H1 (cell line): ENCODE results near the gene APOC1. TPM values are rescaled to one million over a fixed set of nuclear protein-coding genes. Genes with fewer than 3 reads are reported as not detected.

ENCODE experiments used
- CTCF ChIA-PET: fragments of 300-600 bp; sonication (Branson Sonifier 250); formaldehyde crosslinking; loops from one replicate; lab custom pipeline; 2021; ENCODE audit not compliant: partially characterized antibody; lab: Charles Lee
- POLR2A ChIA-PET: fragments of 300-600 bp; sonication (Branson Sonifier 250); formaldehyde crosslinking; loops from one replicate; lab custom pipeline; 2021; ENCODE audit warnings: inconsistent platforms; ENCODE audit not compliant: partially characterized antibody; lab: Charles Lee
- DNase-seq, 2 experiments: peaks; one replicate each; pipeline versions ENCODE4 v3.0.0 to v3.0.0-alpha.2; 2010 to 2022; ENCODE audit warnings: low spot score in 2 of 2, low read depth in 1 of 2, mixed read lengths in 1 of 2
- FAIRE-seq: peaks from 2 replicates; lab custom pipeline; 2011; peaks lifted over from hg19 to GRCh38; lab: Jason Lieb, UNC
- H2AFZ ChIP-seq: 2 replicates; pipeline ENCODE4 v1.8.1; 2012; ENCODE audit warnings: low read length, inconsistent platforms
- H2AK5ac ChIP-seq: 2 replicates; pipeline ENCODE4 v1.6.1; 2013; ENCODE audit warnings: low read depth, low read length
- H2BK120ac ChIP-seq: replicated peaks from 2 replicates; pipeline ENCODE3; 2013; ENCODE audit warnings: low read depth, low read length, inconsistent platforms
- H2BK12ac ChIP-seq: 2 replicates; pipeline ENCODE4 v1.6.1; 2013; ENCODE audit warnings: low read depth, low read length
- H2BK15ac ChIP-seq: 2 replicates; pipeline ENCODE4 v1.6.1; 2013; ENCODE audit warnings: low read length
- H2BK20ac ChIP-seq: 2 replicates; pipeline ENCODE4 v1.6.1; 2013; ENCODE audit warnings: low read length
- H2BK5ac ChIP-seq: 2 replicates; pipeline ENCODE4 v1.6.1; 2013; ENCODE audit warnings: low read depth, low read length
- H3K14ac ChIP-seq: 2 replicates; pipeline ENCODE4 v1.6.1; 2013; ENCODE audit warnings: inconsistent platforms; ENCODE audit not compliant: insufficient read length
- H3K18ac ChIP-seq: 2 replicates; pipeline ENCODE4 v1.6.1; 2013; ENCODE audit warnings: low read length; ENCODE audit errors: extremely low read depth
- H3K23ac ChIP-seq: 2 replicates; pipeline ENCODE4 v1.6.1; 2013; ENCODE audit warnings: inconsistent platforms; ENCODE audit not compliant: insufficient read length
- H3K23me2 ChIP-seq: 2 replicates; pipeline ENCODE4 v1.6.1; 2013; ENCODE audit warnings: low read depth, low read length
- H3K27ac ChIP-seq: 2 replicates; pipeline ENCODE4 v1.6.1; 2011; ENCODE audit warnings: low read depth, low read length, inconsistent platforms
- H3K27me3 ChIP-seq, 4 experiments: replicated peaks in 1 of 4; 1 replicate in 1 of 4; 2 replicates in 3 of 4; pipeline versions ENCODE4 v1.6.1 to v1.8.1; 2011 to 2013; ENCODE audit warnings: low read length in 3 of 4, mild to moderate bottlenecking in 3 of 4, inconsistent platforms in 2 of 4, mixed read lengths in 2 of 4, moderate library complexity in 1 of 4; ENCODE audit not compliant: control insufficient read depth in 3 of 4, insufficient read depth in 3 of 4; ENCODE audit errors: extremely low read depth in 1 of 4
- H3K36me3 ChIP-seq, 4 experiments: 2 replicates each; pipeline versions ENCODE4 v1.6.1 to v1.8.1; 2011 to 2013; ENCODE audit warnings: mild to moderate bottlenecking in 4 of 4, low read length in 3 of 4, moderate library complexity in 2 of 4, control low read depth in 1 of 4, inconsistent platforms in 1 of 4; ENCODE audit not compliant: insufficient read depth in 4 of 4, control insufficient read depth in 2 of 4
- H3K4ac ChIP-seq: replicated peaks from 2 replicates; pipeline ENCODE3; 2013; ENCODE audit warnings: low read length, low read depth, mixed read lengths, inconsistent platforms; ENCODE audit not compliant: insufficient read length
- H3K4me1 ChIP-seq, 4 experiments: replicated peaks in 1 of 4; 1 replicate in 1 of 4; 2 replicates in 3 of 4; pipeline versions ENCODE4 v1.6.1 to v1.8.1; 2011 to 2013; ENCODE audit warnings: low read length in 3 of 4, inconsistent platforms in 2 of 4, mixed read lengths in 1 of 4; ENCODE audit not compliant: insufficient read depth in 4 of 4, control insufficient read depth in 3 of 4
- H3K4me2 ChIP-seq, 2 experiments: 2 replicates each; pipeline versions ENCODE4 v1.6.1 to v1.8.1; 2011 to 2013; ENCODE audit warnings: low read depth in 2 of 2, low read length in 2 of 2, control low read depth in 1 of 2, inconsistent platforms in 1 of 2, mild to moderate bottlenecking in 1 of 2; ENCODE audit not compliant: insufficient read depth in 1 of 2
- H3K4me3 ChIP-seq, 4 experiments: fragments of 200-600, 300-600 bp in 1 of 4; sonication (generic), shearing (Covaris generic), sonication (Bioruptor Twin) in 1 of 4; 2 replicates each; pipeline versions ENCODE4 v1.5.1 to v1.8.1; 2011 to 2016; ENCODE audit warnings: low read length in 4 of 4, low read depth in 3 of 4, control low read depth in 2 of 4, inconsistent platforms in 2 of 4, mild to moderate bottlenecking in 2 of 4, mixed read lengths in 1 of 4, moderate library complexity in 1 of 4; ENCODE audit not compliant: insufficient read depth in 2 of 4; ENCODE audit errors: extremely low read depth in 1 of 4
- H3K56ac ChIP-seq: replicated peaks from 2 replicates; pipeline ENCODE3; 2013; ENCODE audit warnings: low read depth, mild to moderate bottlenecking, mixed read lengths, low read length, inconsistent platforms; ENCODE audit not compliant: insufficient read length
- H3K79me1 ChIP-seq: 2 replicates; pipeline ENCODE4 v1.6.1; 2013; ENCODE audit warnings: low read depth, low read length, control low read depth
- H3K79me2 ChIP-seq, 2 experiments: 2 replicates each; pipeline versions ENCODE4 v1.6.1 to v1.8.1; 2012 to 2013; ENCODE audit warnings: low read length in 2 of 2, mild to moderate bottlenecking in 2 of 2, inconsistent platforms in 1 of 2; ENCODE audit not compliant: insufficient read depth in 2 of 2, control insufficient read depth in 1 of 2
- H3K9ac ChIP-seq, 4 experiments: replicated peaks in 1 of 4; 1 replicate in 1 of 4; 2 replicates in 3 of 4; pipeline versions ENCODE4 v1.6.1 to v1.8.1; 2011 to 2013; ENCODE audit warnings: low read depth in 3 of 4, low read length in 3 of 4, control low read depth in 2 of 4, mild to moderate bottlenecking in 2 of 4, moderate library complexity in 2 of 4, inconsistent platforms in 1 of 4; ENCODE audit errors: extremely low read depth in 1 of 4
- H3K9me3 ChIP-seq, 2 experiments: 2 replicates each; pipeline versions ENCODE4 v1.6.1 to v1.8.1; 2012 to 2013; ENCODE audit warnings: mild to moderate bottlenecking in 2 of 2, moderate library complexity in 2 of 2, control low read depth in 1 of 2, inconsistent platforms in 1 of 2, low read depth in 1 of 2, low read length in 1 of 2, mixed read lengths in 1 of 2; ENCODE audit not compliant: insufficient read depth in 2 of 2
- H4K20me1 ChIP-seq, 2 experiments: replicated peaks in 1 of 2; 2 replicates each; pipeline versions ENCODE3 to v1.8.1; 2011 to 2013; ENCODE audit warnings: inconsistent platforms in 2 of 2, low read length in 2 of 2, mild to moderate bottlenecking in 1 of 2; ENCODE audit not compliant: insufficient read depth in 2 of 2, control insufficient read depth in 1 of 2
- H4K5ac ChIP-seq: 2 replicates; pipeline ENCODE4 v1.6.1; 2013; ENCODE audit warnings: low read length, low read depth, mixed read lengths, inconsistent platforms; ENCODE audit not compliant: insufficient read length
- H4K8ac ChIP-seq: 2 replicates; pipeline ENCODE4 v1.8.0; 2013; ENCODE audit warnings: mild to moderate bottlenecking, moderate library complexity, low read length, inconsistent platforms; ENCODE audit not compliant: insufficient read depth; ENCODE audit errors: extremely low read depth
- H4K91ac ChIP-seq: replicated peaks from 2 replicates; pipeline ENCODE3; 2013; ENCODE audit warnings: low read length, mixed read lengths, inconsistent platforms; ENCODE audit not compliant: insufficient read length
- GTF2F1 ChIP-seq: IDR thresholded peaks from 2 replicates; pipeline ENCODE4 v1.6.1; 2012; ENCODE audit warnings: low read depth, low read length, improper control_type of control experiment, borderline replicate concordance
- KDM1A ChIP-seq: fragments of 200-600, 300-600 bp; sonication (generic); IDR thresholded peaks from 2 replicates; pipeline ENCODE4 v1.7.1; 2016; ENCODE audit warnings: mild to moderate bottlenecking, low read length, borderline replicate concordance
- RAD21 ChIP-seq, 2 experiments: IDR thresholded peaks in 1 of 2; conservative IDR thresholded peaks in 1 of 2; 2 replicates each; pipeline ENCODE4 v1.6.1; 2011; ENCODE audit warnings: low read depth in 2 of 2, low read length in 2 of 2, improper control_type of control experiment in 1 of 2, inconsistent platforms in 1 of 2, mild to moderate bottlenecking in 1 of 2, moderate library complexity in 1 of 2
- RNF2 ChIP-seq: fragments of 200-900, 300-1000 bp; sonication (generic); IDR thresholded peaks from 2 replicates; pipeline ENCODE4 v1.7.1; 2016; ENCODE audit warnings: borderline replicate concordance, low read depth, mild to moderate bottlenecking, antibody characterized with exemption, low read length; ENCODE audit not compliant: poor library complexity, severe bottlenecking; ENCODE audit errors: missing control alignments
- SP2 ChIP-seq: IDR thresholded peaks from 2 replicates; pipeline ENCODE4 v1.6.1; 2012; ENCODE audit warnings: mild to moderate bottlenecking, low read length, inconsistent platforms
- WGBS, 2 experiments: shearing (Covaris generic) in 1 of 2; methylation state at CpG; one replicate each; pipeline versions ENCODE4 v1.1.6 to v1.1.7; 2013 to 2015; ENCODE audit warnings: low lambda C conversion rate in 2 of 2, mixed read lengths in 2 of 2, inconsistent platforms in 1 of 2, low coverage in 1 of 2, missing lambda C conversion rate in 1 of 2; ENCODE audit not compliant: insufficient replicate concordance in 2 of 2, insufficient coverage in 1 of 2, insufficient read length in 1 of 2; ENCODE audit errors: extremely low coverage in 1 of 2, missing lambda C conversion rate in 1 of 2; 5-methylcytosine and 5-hydroxymethylcytosine counted together
- polyA plus RNA-seq, 7 experiments: library from polyadenylated mRNA; depleted of rRNA in 3 of 7; stranded (reverse) in 5 of 7; unstranded in 2 of 7; fragments of >200 nt in 5 of 7; fragments of 200-250 nt in 2 of 7; gene quantifications; 1 replicate in 5 of 7; 2 replicates in 1 of 7; 4 replicates in 1 of 7; pipeline versions ENCODE4 v1.2.1 to v1.2.3, GENCODE V29; 2011 to 2013; ENCODE audit warnings: missing spikeins in 2 of 7, mixed read lengths in 2 of 7
- total RNA-seq: library from RNA; stranded (reverse); fragmentation: NEBNext Ultra II Directional; extraction: Animal tissue kit (Norgen Biotek cat#: 25700); gene quantifications from 2 replicates; pipeline ENCODE4 v1.2.1, GENCODE V29; 2021

The APOC1 gene
- total and polyA plus RNA-seq, 2 of the 8 experiments (the other 6 are each of a cell fraction or from before 2014, with no cell fraction given) = 55.8 to 78.2 TPM

- H2BK120ac ChIP-seq = no peak overlapping the region
- no peak overlapping the region for H3K14ac ChIP-seq
- no peaks in the 10 kb centered on the region for H3K79me1 ChIP-seq
- no peak for FAIRE-seq
- no peaks in the 10 kb centered on the region for H3K36me3 ChIP-seq
- no peaks in the 10 kb centered on the region for H3K23me2 ChIP-seq
- DNase-seq = no peak
- no peak overlapping the region for H4K91ac ChIP-seq
- no peak overlapping the region for H4K5ac ChIP-seq
- no peaks in the 10 kb centered on the region for H3K27me3 ChIP-seq
- H4K8ac ChIP-seq = no peak overlapping the region
- no peak overlapping the region for H2BK5ac ChIP-seq
- H3K4me1 ChIP-seq = peaks cover 0 to under 1% (median 0%) of the 10 kb centered on the region in 4 experiments; a peak in 1 of 7 replicates
- no peaks in the 10 kb centered on the region for H3K9me3 ChIP-seq
- H3K56ac ChIP-seq = no peak overlapping the region
- H4K20me1 ChIP-seq = no peaks in the 10 kb centered on the region
- no peak overlapping the region for H2BK20ac ChIP-seq
- H2AK5ac ChIP-seq = no peak overlapping the region
- H2BK12ac ChIP-seq = no peak overlapping the region
- 87% methylated on average over 3 of the region's 4 CpGs; no CpG with 5 or more reads in 1 of the 2 experiments for WGBS, 2 experiments
- no peak overlapping the region for H3K18ac ChIP-seq
- no peak overlapping the region for H3K27ac ChIP-seq
- H3K4ac ChIP-seq = no peak overlapping the region
- H3K4me2 ChIP-seq = no peak overlapping the region
- no peak overlapping the region for H3K9ac ChIP-seq
- H2BK15ac ChIP-seq = no peak overlapping the region
- no peak overlapping the region for H3K23ac ChIP-seq
- TF ChIP-seq RAD21 (IDR thresholded peaks at IDR 0.05 in 1 of 2, conservative IDR thresholded peaks at IDR 0.05 in 1 of 2; ENCODE audit: low read depth in 2 of 2, low read length in 2 of 2) (no peak), GTF2F1 (no peak), SP2 (no peak), KDM1A (no peak), RNF2 (no peak)
- CTCF ChIA-PET = interaction anchor here (0.6 to 1.6 kb wide), 4 partner anchors 20 to 151 kb away, joined by 3 to 6 read pairs (median 3); no protein-coding TSS in a partner anchor
- H3K4me3 ChIP-seq = no peak overlapping the region
- no peaks in the 10 kb centered on the region for H3K79me2 ChIP-seq
- POLR2A ChIA-PET = interaction anchor here (2.0 kb wide), 1 partner anchor 26 kb away, joined by 4 read pairs; the partner anchor contains the start of gene APOE
- no peak overlapping the region for H2AFZ ChIP-seq
These were observed 17.1 kb downstream of the APOC1 start for GRCh38 chr19:44931541-44931940.
